ENCODE results near the gene ROBO4.

Gene ROBO4

DNA sequence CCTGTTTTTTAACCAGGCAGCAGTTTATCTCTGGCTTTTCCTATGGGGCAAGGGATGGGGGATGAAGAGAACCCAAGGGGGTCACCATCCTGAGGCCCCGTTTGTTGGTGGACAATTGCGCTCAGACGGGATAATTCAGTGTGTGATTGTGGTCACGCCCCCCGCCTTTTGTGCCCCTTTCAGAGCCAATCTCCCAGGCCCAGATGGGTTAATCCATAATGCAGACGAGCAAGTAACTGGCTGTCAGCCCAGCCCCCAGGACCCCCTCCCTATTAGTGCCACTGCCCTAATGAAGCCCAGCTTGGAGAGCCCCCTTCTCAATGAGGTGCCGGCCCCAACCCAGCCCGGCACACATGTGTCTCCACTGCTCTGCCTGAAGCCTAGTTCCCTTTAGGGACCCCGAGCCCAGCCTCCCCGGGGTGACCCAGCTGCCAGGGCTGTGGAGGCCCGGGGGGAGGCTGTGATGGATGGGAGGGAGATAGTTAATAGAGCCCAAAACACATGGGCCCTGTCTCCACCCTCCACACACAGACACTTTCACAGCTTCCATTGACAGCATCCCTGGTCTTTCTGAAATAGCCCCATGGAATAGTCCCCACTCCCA is 51.5 kb downstream of the ROBO4 start:
- Histone ChIP-seq H3K9ac (ENCODE audit: low read length) (no peak overlapping the region), H3K36me3 (ENCODE audit: control insufficient read depth, low read depth, low read length) (no peaks in the 10 kb centered on the region), H3K4me1 (ENCODE audit: control insufficient read depth, low read depth, low read length) (peaks cover 17% of the 10 kb centered on the region), H3K4me3 (ENCODE audit: low read length) (no peak overlapping the region), H3K27ac (ENCODE audit: low read length) (no peak overlapping the region), H3K9me3 (ENCODE audit: control insufficient read depth, low read depth, low read length) (no peaks in the 10 kb centered on the region), H3K27me3 (ENCODE audit: control insufficient read depth, insufficient read depth, low read length) (peaks cover 100% of the 10 kb centered on the region)

DNA sequence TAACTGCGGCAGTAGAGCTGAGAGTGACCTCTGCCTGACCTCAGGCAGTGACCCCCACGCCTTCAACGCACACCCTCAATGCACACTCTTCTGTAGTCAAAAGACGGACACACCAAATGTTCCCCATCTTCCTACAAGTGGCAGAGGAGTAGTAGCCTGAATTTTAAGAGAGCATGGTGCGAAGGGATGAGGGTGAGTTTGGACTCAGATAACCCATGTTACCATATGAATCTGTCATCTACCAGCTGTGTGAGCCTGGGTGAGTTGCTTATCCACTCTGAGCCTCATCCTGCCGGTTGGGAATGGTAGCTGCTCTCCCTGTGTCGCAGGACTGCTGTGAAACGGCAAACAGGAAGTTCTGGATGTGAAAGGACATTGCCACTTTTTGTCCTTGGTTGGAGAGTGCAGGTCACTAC is 53.0 kb downstream of the ROBO4 start:
- no peak overlapping the region for H3K27ac ChIP-seq (ENCODE audit: low read length)
- peaks cover 100% of the 10 kb centered on the region for H3K27me3 ChIP-seq (ENCODE audit: control insufficient read depth, insufficient read depth, low read length)

DNA sequence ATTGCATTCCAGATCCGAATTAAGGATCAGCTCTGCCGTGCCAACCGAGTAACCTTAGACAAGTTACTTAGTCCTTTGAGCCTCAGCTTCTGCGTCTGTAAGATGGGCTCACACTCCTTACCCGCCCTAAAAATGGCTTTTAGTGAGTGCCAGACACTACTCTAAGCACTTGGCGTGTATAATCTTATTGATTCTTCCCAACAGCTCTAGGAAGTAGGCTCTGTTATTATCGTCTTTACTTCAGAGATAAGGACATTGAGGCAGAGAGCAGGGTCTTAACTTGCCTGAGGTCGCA is 54.1 kb downstream of the ROBO4 start:
- Histone ChIP-seq H3K4me1 (ENCODE audit: control insufficient read depth, low read depth, low read length) (peaks cover 22% of the 10 kb centered on the region), H3K4me3 (ENCODE audit: low read length) (peak overlapping the region; percentile 49), H3K9me3 (ENCODE audit: control insufficient read depth, low read depth, low read length) (no peaks in the 10 kb centered on the region), H3K27me3 (ENCODE audit: control insufficient read depth, insufficient read depth, low read length) (peaks cover 100% of the 10 kb centered on the region), H3K36me3 (ENCODE audit: control insufficient read depth, low read depth, low read length) (no peaks in the 10 kb centered on the region), H3K9ac (ENCODE audit: low read length) (no peak overlapping the region), H3K27ac (ENCODE audit: low read length) (no peak overlapping the region)

More for the DNA sequence above, 53.0 kb downstream of the ROBO4 start:
- no peaks in the 10 kb centered on the region for H3K9me3 ChIP-seq (ENCODE audit: control insufficient read depth, low read depth, low read length)
- peaks cover 22% of the 10 kb centered on the region for H3K4me1 ChIP-seq (ENCODE audit: control insufficient read depth, low read depth, low read length)
- no peak overlapping the region for H3K4me3 ChIP-seq (ENCODE audit: low read length)
- H3K36me3 ChIP-seq (ENCODE audit: control insufficient read depth, low read depth, low read length): no peaks in the 10 kb centered on the region
- no peak overlapping the region for H3K9ac ChIP-seq (ENCODE audit: low read length)

DNA sequence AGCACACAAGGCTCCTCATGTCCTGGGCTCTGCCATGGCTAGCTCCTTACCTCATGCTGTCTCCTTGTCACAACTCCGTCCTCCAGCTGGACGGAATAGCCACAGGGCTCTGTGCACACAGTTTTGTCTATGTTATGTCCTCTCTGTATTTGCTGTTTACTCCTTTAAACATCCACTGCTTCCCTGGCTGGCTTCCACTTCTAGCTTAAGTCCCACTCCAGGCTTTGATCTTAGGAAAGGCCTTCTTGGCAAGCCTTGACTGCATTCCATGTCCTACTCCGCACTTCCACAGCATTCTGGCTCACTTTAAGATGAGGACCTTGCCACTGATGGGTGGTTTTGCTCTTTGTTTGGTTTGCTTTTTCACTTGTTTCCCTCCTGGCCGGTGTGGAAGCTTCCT is 55.4 kb downstream of the ROBO4 start:
- Histone ChIP-seq H3K27ac (ENCODE audit: low read length) (no peak overlapping the region), H3K27me3 (ENCODE audit: control insufficient read depth, insufficient read depth, low read length) (peaks cover 100% of the 10 kb centered on the region), H3K4me1 (ENCODE audit: control insufficient read depth, low read depth, low read length) (peaks cover 20% of the 10 kb centered on the region), H3K4me3 (ENCODE audit: low read length) (peak overlapping the region; percentile 49), H3K36me3 (ENCODE audit: control insufficient read depth, low read depth, low read length) (no peaks in the 10 kb centered on the region), H3K9ac (ENCODE audit: low read length) (no peak overlapping the region), H3K9me3 (ENCODE audit: control insufficient read depth, low read depth, low read length) (no peaks in the 10 kb centered on the region)

DNA sequence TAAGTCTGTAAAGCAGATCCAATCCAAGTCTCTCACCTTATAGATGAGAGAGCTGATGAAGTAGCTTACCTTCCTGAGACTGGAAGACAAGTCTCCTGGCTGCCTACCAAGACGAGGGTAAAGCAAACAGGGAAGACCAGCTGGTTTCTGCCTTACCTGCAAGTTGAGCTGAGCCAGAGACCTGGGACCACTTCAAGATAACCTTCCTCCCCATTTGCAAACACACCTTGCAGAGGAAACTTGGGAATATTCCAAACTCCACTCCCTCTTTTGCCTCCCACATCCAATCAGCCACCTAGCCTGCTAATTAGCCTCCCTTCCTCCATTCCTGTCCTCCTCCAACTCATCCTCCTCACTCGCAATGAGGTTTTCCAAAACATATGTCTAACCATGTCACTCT is 55.8 kb downstream of the ROBO4 start:
- H3K9ac ChIP-seq (ENCODE audit: low read length): no peak overlapping the region
- no peak overlapping the region for H3K4me3 ChIP-seq (ENCODE audit: low read length)
- no peak overlapping the region for H3K27ac ChIP-seq (ENCODE audit: low read length)
- no peaks in the 10 kb centered on the region for H3K36me3 ChIP-seq (ENCODE audit: control insufficient read depth, low read depth, low read length)
- H3K27me3 ChIP-seq (ENCODE audit: control insufficient read depth, insufficient read depth, low read length): peaks cover 100% of the 10 kb centered on the region
- peaks cover 23% of the 10 kb centered on the region for H3K4me1 ChIP-seq (ENCODE audit: control insufficient read depth, low read depth, low read length)
- H3K9me3 ChIP-seq (ENCODE audit: control insufficient read depth, low read depth, low read length): no peaks in the 10 kb centered on the region

DNA sequence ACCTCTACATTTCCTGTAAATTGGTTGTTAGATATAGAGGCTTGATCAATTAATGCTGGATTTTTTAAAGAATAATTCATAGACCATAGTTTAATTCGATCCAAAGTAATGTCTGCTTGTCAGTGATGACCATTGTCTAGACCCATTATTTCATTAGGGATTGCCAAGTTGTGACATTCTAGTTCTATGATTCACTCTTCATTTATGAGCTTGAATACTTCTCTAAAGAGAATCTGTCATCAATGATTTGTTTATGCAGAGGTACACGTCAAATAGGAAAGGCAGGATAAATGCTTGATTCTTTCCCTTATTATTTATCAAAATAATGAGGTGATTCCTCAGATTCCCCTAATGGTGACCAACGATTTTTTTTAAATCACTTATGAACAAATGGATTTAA is 56.5 kb downstream of the ROBO4 start:
- Histone ChIP-seq H3K9me3 (ENCODE audit: control insufficient read depth, low read depth, low read length) (no peaks in the 10 kb centered on the region), H3K27ac (ENCODE audit: low read length) (no peak overlapping the region), H3K27me3 (ENCODE audit: control insufficient read depth, insufficient read depth, low read length) (peaks cover 100% of the 10 kb centered on the region), H3K36me3 (ENCODE audit: control insufficient read depth, low read depth, low read length) (no peaks in the 10 kb centered on the region), H3K9ac (ENCODE audit: low read length) (no peak overlapping the region), H3K4me1 (ENCODE audit: control insufficient read depth, low read depth, low read length) (peaks cover 23% of the 10 kb centered on the region), H3K4me3 (ENCODE audit: low read length) (no peak overlapping the region)

DNA sequence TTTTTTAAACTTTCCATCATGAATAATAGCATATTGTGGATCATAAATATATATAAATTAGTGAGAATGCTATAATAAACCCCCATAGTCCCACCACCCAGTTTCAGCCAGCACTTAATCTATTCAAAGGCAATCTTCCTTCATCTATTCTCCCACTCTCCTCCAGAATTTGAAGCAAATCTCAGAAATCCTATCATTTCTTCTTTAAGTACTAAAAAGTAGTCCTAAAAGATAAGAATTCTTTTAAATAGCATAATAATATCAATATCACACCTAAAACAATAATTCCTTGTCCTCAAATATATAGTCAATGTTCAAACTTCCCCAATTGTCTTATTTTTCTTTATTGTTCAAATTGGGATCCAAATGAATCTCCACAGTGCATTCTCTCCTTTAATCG is 57.0 kb downstream of the ROBO4 start:
- Histone ChIP-seq H3K9me3 (ENCODE audit: control insufficient read depth, low read depth, low read length) (no peaks in the 10 kb centered on the region), H3K4me1 (ENCODE audit: control insufficient read depth, low read depth, low read length) (peaks cover 23% of the 10 kb centered on the region), H3K27me3 (ENCODE audit: control insufficient read depth, insufficient read depth, low read length) (peaks cover 99% of the 10 kb centered on the region), H3K4me3 (ENCODE audit: low read length) (no peak overlapping the region), H3K27ac (ENCODE audit: low read length) (no peak overlapping the region), H3K36me3 (ENCODE audit: control insufficient read depth, low read depth, low read length) (no peaks in the 10 kb centered on the region), H3K9ac (ENCODE audit: low read length) (no peak overlapping the region)

DNA sequence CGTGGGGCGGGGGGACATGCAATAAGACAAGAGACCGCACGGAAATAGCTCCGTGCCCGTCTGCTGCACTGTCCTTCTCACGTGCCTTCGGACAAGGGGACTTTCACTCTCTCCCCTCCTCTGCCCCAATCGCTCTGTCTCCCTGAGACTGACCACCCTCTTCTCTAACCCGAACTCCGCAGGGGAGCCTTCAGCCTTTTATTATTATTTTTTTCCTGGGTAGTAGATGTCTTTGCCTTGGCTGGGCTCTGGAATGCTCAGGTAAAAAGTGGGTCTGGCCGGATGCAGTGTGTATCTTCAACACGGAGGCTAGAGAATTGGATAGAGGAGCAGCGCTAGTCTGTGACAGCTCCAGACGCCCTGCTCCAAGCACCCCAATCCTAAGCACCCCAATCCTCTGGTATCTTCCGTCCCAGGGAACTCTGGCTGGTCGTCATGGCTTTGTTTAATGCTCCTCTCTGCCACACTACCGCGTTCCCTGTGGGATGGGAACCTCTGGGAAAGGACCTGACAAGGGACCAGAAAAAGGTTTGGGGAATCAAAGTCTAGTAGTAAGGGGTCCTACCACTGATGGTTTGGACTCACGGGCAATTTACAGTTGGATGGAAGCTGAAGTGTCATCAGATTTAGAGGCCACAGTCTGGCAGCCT is 57.6 kb downstream of the ROBO4 start:
- no peaks in the 10 kb centered on the region for H3K9me3 ChIP-seq (ENCODE audit: control insufficient read depth, low read depth, low read length)
- H3K27ac ChIP-seq (ENCODE audit: low read length): no peak overlapping the region
- H3K27me3 ChIP-seq (ENCODE audit: control insufficient read depth, insufficient read depth, low read length): peaks cover 93% of the 10 kb centered on the region
- H3K4me3 ChIP-seq (ENCODE audit: low read length): peak overlapping the region; percentile 46
- no peaks in the 10 kb centered on the region for H3K36me3 ChIP-seq (ENCODE audit: control insufficient read depth, low read depth, low read length)
- no peak overlapping the region for H3K9ac ChIP-seq (ENCODE audit: low read length)
- H3K4me1 ChIP-seq (ENCODE audit: control insufficient read depth, low read depth, low read length): peaks cover 23% of the 10 kb centered on the region

DNA sequence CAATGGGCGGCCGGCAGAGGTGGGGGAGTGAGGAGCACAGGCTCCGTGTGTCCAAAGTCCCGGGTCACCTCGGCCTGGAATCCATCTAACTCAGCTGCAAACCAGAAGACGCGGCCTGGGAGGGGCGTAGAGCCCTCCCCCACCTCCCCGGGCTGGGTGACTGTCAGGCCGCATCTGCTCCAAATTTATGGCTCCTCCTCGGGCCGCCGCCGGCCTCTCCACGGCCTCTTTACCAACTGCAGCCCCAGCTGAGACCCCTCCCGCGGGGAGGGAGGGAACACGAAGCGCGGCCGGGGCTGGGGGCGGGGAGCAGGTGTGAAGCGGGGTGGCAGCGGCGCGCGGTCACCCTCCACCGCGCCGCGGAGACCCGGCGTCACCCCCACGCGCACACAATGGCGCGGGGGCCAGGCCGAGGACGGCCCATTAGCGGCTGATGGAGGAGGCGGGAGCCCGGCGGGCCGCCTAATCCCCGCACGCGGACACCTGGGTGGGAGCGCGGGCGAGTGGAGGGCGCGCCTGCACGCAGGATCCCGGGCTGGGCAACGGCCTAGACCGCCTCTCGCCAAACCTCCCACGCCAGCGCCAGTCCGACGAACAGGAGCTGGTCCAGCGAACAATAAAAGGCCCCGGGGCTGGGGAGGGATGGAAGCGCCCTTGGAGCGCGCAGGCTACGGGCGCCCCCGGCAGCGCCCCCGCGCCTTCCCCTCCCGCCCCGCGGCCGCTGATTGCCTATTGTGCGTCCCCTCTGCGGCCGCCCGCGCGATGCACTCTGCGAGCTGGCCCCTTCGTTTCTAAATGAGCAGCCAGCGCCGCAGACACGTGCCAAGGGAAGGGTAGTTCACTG is 58.3 kb downstream of the ROBO4 start:
- no peaks in the 10 kb centered on the region for H3K36me3 ChIP-seq (ENCODE audit: control insufficient read depth, low read depth, low read length)
- H3K4me3 ChIP-seq (ENCODE audit: low read length): peak overlapping the region; percentile 46
- no peaks in the 10 kb centered on the region for H3K9me3 ChIP-seq (ENCODE audit: control insufficient read depth, low read depth, low read length)
- H3K9ac ChIP-seq (ENCODE audit: low read length): no peak overlapping the region
- no peak overlapping the region for H3K27ac ChIP-seq (ENCODE audit: low read length)
- H3K4me1 ChIP-seq (ENCODE audit: control insufficient read depth, low read depth, low read length): peaks cover 19% of the 10 kb centered on the region
- H3K27me3 ChIP-seq (ENCODE audit: control insufficient read depth, insufficient read depth, low read length): peaks cover 85% of the 10 kb centered on the region

DNA sequence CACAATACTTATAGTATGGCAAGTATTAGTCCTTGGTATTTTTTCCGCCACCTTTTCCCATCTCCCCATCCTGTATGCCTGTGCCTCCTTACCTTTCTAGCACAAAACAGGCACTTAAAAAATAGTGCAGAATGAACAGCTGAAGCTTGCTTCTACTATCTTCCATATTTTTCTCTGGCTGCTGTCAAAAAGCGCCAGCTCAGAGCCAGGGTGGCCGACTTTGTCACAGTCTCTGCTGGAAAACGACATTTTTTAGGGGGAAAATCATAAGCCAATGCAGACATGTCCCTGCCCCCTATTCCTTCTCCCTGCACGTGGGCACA is 58.9 kb downstream of the ROBO4 start:
- Histone ChIP-seq H3K4me3 (ENCODE audit: low read length) (peak overlapping the region; percentile 46), H3K27ac (ENCODE audit: low read length) (no peak overlapping the region), H3K36me3 (ENCODE audit: control insufficient read depth, low read depth, low read length) (no peaks in the 10 kb centered on the region), H3K27me3 (ENCODE audit: control insufficient read depth, insufficient read depth, low read length) (peaks cover 80% of the 10 kb centered on the region), H3K9me3 (ENCODE audit: control insufficient read depth, low read depth, low read length) (no peaks in the 10 kb centered on the region), H3K9ac (ENCODE audit: low read length) (no peak overlapping the region), H3K4me1 (ENCODE audit: control insufficient read depth, low read depth, low read length) (peaks cover 19% of the 10 kb centered on the region)

DNA sequence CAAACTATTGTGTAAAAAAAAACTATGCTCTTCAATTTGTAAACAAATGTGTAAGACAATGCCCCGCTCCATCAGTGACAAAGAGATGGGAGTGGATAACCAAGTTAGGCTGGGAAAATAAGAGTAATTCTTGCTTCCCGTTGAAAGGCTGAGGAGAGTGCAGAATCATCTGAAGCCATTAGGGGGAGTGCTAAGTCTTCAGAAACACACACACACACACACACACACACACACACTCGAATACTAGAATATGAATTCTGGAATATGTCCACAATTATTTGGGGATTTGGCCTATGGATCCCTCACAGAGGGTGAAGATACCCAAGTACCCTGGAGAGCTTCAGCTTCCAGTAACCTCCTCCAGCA is 60.2 kb downstream of the ROBO4 start:
- Histone ChIP-seq H3K27me3 (ENCODE audit: control insufficient read depth, insufficient read depth, low read length) (peaks cover 67% of the 10 kb centered on the region), H3K4me3 (ENCODE audit: low read length) (peak overlapping the region; percentile 11), H3K9ac (ENCODE audit: low read length) (no peak overlapping the region), H3K9me3 (ENCODE audit: control insufficient read depth, low read depth, low read length) (no peaks in the 10 kb centered on the region), H3K27ac (ENCODE audit: low read length) (no peak overlapping the region), H3K36me3 (ENCODE audit: control insufficient read depth, low read depth, low read length) (no peaks in the 10 kb centered on the region), H3K4me1 (ENCODE audit: control insufficient read depth, low read depth, low read length) (peaks cover 15% of the 10 kb centered on the region)

DNA sequence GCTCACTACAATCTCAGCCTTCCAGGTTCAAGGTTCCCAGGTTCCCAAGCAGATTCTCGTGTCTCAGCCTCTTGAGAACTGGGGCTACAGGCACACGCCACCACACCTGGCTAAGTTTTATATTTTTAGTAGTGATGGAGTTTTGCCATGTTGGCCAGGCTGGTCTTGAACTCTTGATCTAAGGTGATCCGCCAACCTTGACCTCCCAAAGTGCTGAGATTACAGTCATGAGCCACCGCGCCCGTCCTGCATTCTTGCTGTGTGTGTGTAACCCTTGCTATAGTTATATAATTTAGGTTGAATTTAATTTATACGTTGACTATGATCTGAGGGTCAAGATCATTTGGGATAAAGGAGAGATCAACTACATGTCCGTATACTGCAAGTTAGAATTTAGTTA is 61.7 kb downstream of the ROBO4 start:
- peaks cover 14% of the 10 kb centered on the region for H3K4me1 ChIP-seq (ENCODE audit: control insufficient read depth, low read depth, low read length)
- no peaks in the 10 kb centered on the region for H3K36me3 ChIP-seq (ENCODE audit: control insufficient read depth, low read depth, low read length)
- no peak overlapping the region for H3K9ac ChIP-seq (ENCODE audit: low read length)
- peaks cover 51% of the 10 kb centered on the region for H3K27me3 ChIP-seq (ENCODE audit: control insufficient read depth, insufficient read depth, low read length)
- no peak overlapping the region for H3K4me3 ChIP-seq (ENCODE audit: low read length)
- H3K9me3 ChIP-seq (ENCODE audit: control insufficient read depth, low read depth, low read length): no peaks in the 10 kb centered on the region
- H3K27ac ChIP-seq (ENCODE audit: low read length): no peak overlapping the region
